H1 (cell line): ENCODE data around the gene CACNA1C. TPM values are rescaled to one million over a fixed set of nuclear protein-coding genes. Genes with fewer than 3 reads are reported as not detected.

Experiments
- CTCF ChIA-PET: fragments of 300-600 bp; sonication (Branson Sonifier 250); formaldehyde crosslinking; loops from one replicate; lab custom pipeline; 2021; ENCODE audit not compliant: partially characterized antibody; lab: Charles Lee
- POLR2A ChIA-PET: fragments of 300-600 bp; sonication (Branson Sonifier 250); formaldehyde crosslinking; loops from one replicate; lab custom pipeline; 2021; ENCODE audit warnings: inconsistent platforms; ENCODE audit not compliant: partially characterized antibody; lab: Charles Lee
- DNase-seq, 2 experiments: peaks; one replicate each; pipeline versions ENCODE4 v3.0.0 to v3.0.0-alpha.2; 2010 to 2022; ENCODE audit warnings: low spot score in 2 of 2, low read depth in 1 of 2, mixed read lengths in 1 of 2
- FAIRE-seq: peaks from 2 replicates; lab custom pipeline; 2011; peaks lifted over from hg19 to GRCh38; lab: Jason Lieb, UNC
- H2AFZ ChIP-seq: 2 replicates; pipeline ENCODE4 v1.8.1; 2012; ENCODE audit warnings: low read length, inconsistent platforms
- H2AK5ac ChIP-seq: 2 replicates; pipeline ENCODE4 v1.6.1; 2013; ENCODE audit warnings: low read depth, low read length
- H2BK120ac ChIP-seq: replicated peaks from 2 replicates; pipeline ENCODE3; 2013; ENCODE audit warnings: low read depth, low read length, inconsistent platforms
- H2BK12ac ChIP-seq: 2 replicates; pipeline ENCODE4 v1.6.1; 2013; ENCODE audit warnings: low read depth, low read length
- H2BK15ac ChIP-seq: 2 replicates; pipeline ENCODE4 v1.6.1; 2013; ENCODE audit warnings: low read length
- H2BK20ac ChIP-seq: 2 replicates; pipeline ENCODE4 v1.6.1; 2013; ENCODE audit warnings: low read length
- H2BK5ac ChIP-seq: 2 replicates; pipeline ENCODE4 v1.6.1; 2013; ENCODE audit warnings: low read depth, low read length
- H3K14ac ChIP-seq: 2 replicates; pipeline ENCODE4 v1.6.1; 2013; ENCODE audit warnings: inconsistent platforms; ENCODE audit not compliant: insufficient read length
- H3K18ac ChIP-seq: 2 replicates; pipeline ENCODE4 v1.6.1; 2013; ENCODE audit warnings: low read length; ENCODE audit errors: extremely low read depth
- H3K23ac ChIP-seq: 2 replicates; pipeline ENCODE4 v1.6.1; 2013; ENCODE audit warnings: inconsistent platforms; ENCODE audit not compliant: insufficient read length
- H3K23me2 ChIP-seq: 2 replicates; pipeline ENCODE4 v1.6.1; 2013; ENCODE audit warnings: low read depth, low read length
- H3K27ac ChIP-seq: 2 replicates; pipeline ENCODE4 v1.6.1; 2011; ENCODE audit warnings: low read depth, low read length, inconsistent platforms
- H3K27me3 ChIP-seq, 4 experiments: replicated peaks in 1 of 4; 1 replicate in 1 of 4; 2 replicates in 3 of 4; pipeline versions ENCODE4 v1.6.1 to v1.8.1; 2011 to 2013; ENCODE audit warnings: low read length in 3 of 4, mild to moderate bottlenecking in 3 of 4, inconsistent platforms in 2 of 4, mixed read lengths in 2 of 4, moderate library complexity in 1 of 4; ENCODE audit not compliant: control insufficient read depth in 3 of 4, insufficient read depth in 3 of 4; ENCODE audit errors: extremely low read depth in 1 of 4
- H3K36me3 ChIP-seq, 4 experiments: 2 replicates each; pipeline versions ENCODE4 v1.6.1 to v1.8.1; 2011 to 2013; ENCODE audit warnings: mild to moderate bottlenecking in 4 of 4, low read length in 3 of 4, moderate library complexity in 2 of 4, control low read depth in 1 of 4, inconsistent platforms in 1 of 4; ENCODE audit not compliant: insufficient read depth in 4 of 4, control insufficient read depth in 2 of 4
- H3K4ac ChIP-seq: replicated peaks from 2 replicates; pipeline ENCODE3; 2013; ENCODE audit warnings: low read length, low read depth, mixed read lengths, inconsistent platforms; ENCODE audit not compliant: insufficient read length
- H3K4me1 ChIP-seq, 4 experiments: replicated peaks in 1 of 4; 1 replicate in 1 of 4; 2 replicates in 3 of 4; pipeline versions ENCODE4 v1.6.1 to v1.8.1; 2011 to 2013; ENCODE audit warnings: low read length in 3 of 4, inconsistent platforms in 2 of 4, mixed read lengths in 1 of 4; ENCODE audit not compliant: insufficient read depth in 4 of 4, control insufficient read depth in 3 of 4
- H3K4me2 ChIP-seq, 2 experiments: 2 replicates each; pipeline versions ENCODE4 v1.6.1 to v1.8.1; 2011 to 2013; ENCODE audit warnings: low read depth in 2 of 2, low read length in 2 of 2, control low read depth in 1 of 2, inconsistent platforms in 1 of 2, mild to moderate bottlenecking in 1 of 2; ENCODE audit not compliant: insufficient read depth in 1 of 2
- H3K4me3 ChIP-seq, 4 experiments: fragments of 200-600, 300-600 bp in 1 of 4; sonication (generic), shearing (Covaris generic), sonication (Bioruptor Twin) in 1 of 4; 2 replicates each; pipeline versions ENCODE4 v1.5.1 to v1.8.1; 2011 to 2016; ENCODE audit warnings: low read length in 4 of 4, low read depth in 3 of 4, control low read depth in 2 of 4, inconsistent platforms in 2 of 4, mild to moderate bottlenecking in 2 of 4, mixed read lengths in 1 of 4, moderate library complexity in 1 of 4; ENCODE audit not compliant: insufficient read depth in 2 of 4; ENCODE audit errors: extremely low read depth in 1 of 4
- H3K56ac ChIP-seq: replicated peaks from 2 replicates; pipeline ENCODE3; 2013; ENCODE audit warnings: low read depth, mild to moderate bottlenecking, mixed read lengths, low read length, inconsistent platforms; ENCODE audit not compliant: insufficient read length
- H3K79me1 ChIP-seq: 2 replicates; pipeline ENCODE4 v1.6.1; 2013; ENCODE audit warnings: low read depth, low read length, control low read depth
- H3K79me2 ChIP-seq, 2 experiments: 2 replicates each; pipeline versions ENCODE4 v1.6.1 to v1.8.1; 2012 to 2013; ENCODE audit warnings: low read length in 2 of 2, mild to moderate bottlenecking in 2 of 2, inconsistent platforms in 1 of 2; ENCODE audit not compliant: insufficient read depth in 2 of 2, control insufficient read depth in 1 of 2
- H3K9ac ChIP-seq, 4 experiments: replicated peaks in 1 of 4; 1 replicate in 1 of 4; 2 replicates in 3 of 4; pipeline versions ENCODE4 v1.6.1 to v1.8.1; 2011 to 2013; ENCODE audit warnings: low read depth in 3 of 4, low read length in 3 of 4, control low read depth in 2 of 4, mild to moderate bottlenecking in 2 of 4, moderate library complexity in 2 of 4, inconsistent platforms in 1 of 4; ENCODE audit errors: extremely low read depth in 1 of 4
- H3K9me3 ChIP-seq, 2 experiments: 2 replicates each; pipeline versions ENCODE4 v1.6.1 to v1.8.1; 2012 to 2013; ENCODE audit warnings: mild to moderate bottlenecking in 2 of 2, moderate library complexity in 2 of 2, control low read depth in 1 of 2, inconsistent platforms in 1 of 2, low read depth in 1 of 2, low read length in 1 of 2, mixed read lengths in 1 of 2; ENCODE audit not compliant: insufficient read depth in 2 of 2
- H4K20me1 ChIP-seq, 2 experiments: replicated peaks in 1 of 2; 2 replicates each; pipeline versions ENCODE3 to v1.8.1; 2011 to 2013; ENCODE audit warnings: inconsistent platforms in 2 of 2, low read length in 2 of 2, mild to moderate bottlenecking in 1 of 2; ENCODE audit not compliant: insufficient read depth in 2 of 2, control insufficient read depth in 1 of 2
- H4K5ac ChIP-seq: 2 replicates; pipeline ENCODE4 v1.6.1; 2013; ENCODE audit warnings: low read length, low read depth, mixed read lengths, inconsistent platforms; ENCODE audit not compliant: insufficient read length
- H4K8ac ChIP-seq: 2 replicates; pipeline ENCODE4 v1.8.0; 2013; ENCODE audit warnings: mild to moderate bottlenecking, moderate library complexity, low read length, inconsistent platforms; ENCODE audit not compliant: insufficient read depth; ENCODE audit errors: extremely low read depth
- H4K91ac ChIP-seq: replicated peaks from 2 replicates; pipeline ENCODE3; 2013; ENCODE audit warnings: low read length, mixed read lengths, inconsistent platforms; ENCODE audit not compliant: insufficient read length
- CTBP2 ChIP-seq: IDR thresholded peaks from 2 replicates; pipeline ENCODE4 v1.7.0; 2011; ENCODE audit warnings: borderline replicate concordance, mild to moderate bottlenecking, moderate library complexity, mixed read lengths, low read length; ENCODE audit not compliant: insufficient read depth, insufficient read length
- KDM1A ChIP-seq: fragments of 200-600, 300-600 bp; sonication (generic); IDR thresholded peaks from 2 replicates; pipeline ENCODE4 v1.7.1; 2016; ENCODE audit warnings: mild to moderate bottlenecking, low read length, borderline replicate concordance
- KDM5A ChIP-seq: fragments of 200-600 bp; IDR thresholded peaks from 2 replicates; pipeline ENCODE4 v1.7.1; 2012; ENCODE audit warnings: mild to moderate bottlenecking, low read length, inconsistent platforms, mixed read lengths
- POLR2AphosphoS5 ChIP-seq: IDR thresholded peaks from 2 replicates; pipeline ENCODE4 v1.6.1; 2011; ENCODE audit warnings: low read depth, low read length
- SIX5 ChIP-seq: IDR thresholded peaks from 2 replicates; pipeline ENCODE4 v1.6.1; 2011; ENCODE audit warnings: mild to moderate bottlenecking, low read depth, low read length
- SP1 ChIP-seq: IDR thresholded peaks from 2 replicates; pipeline ENCODE4 v1.6.1; 2011; ENCODE audit warnings: low read depth, low read length
- TCF12 ChIP-seq: IDR thresholded peaks from 2 replicates; pipeline ENCODE4 v1.6.1; 2011; ENCODE audit warnings: low read depth, mild to moderate bottlenecking, low read length
- WGBS, 2 experiments: shearing (Covaris generic) in 1 of 2; methylation state at CpG; one replicate each; pipeline versions ENCODE4 v1.1.6 to v1.1.7; 2013 to 2015; ENCODE audit warnings: low lambda C conversion rate in 2 of 2, mixed read lengths in 2 of 2, inconsistent platforms in 1 of 2, low coverage in 1 of 2, missing lambda C conversion rate in 1 of 2; ENCODE audit not compliant: insufficient replicate concordance in 2 of 2, insufficient coverage in 1 of 2, insufficient read length in 1 of 2; ENCODE audit errors: extremely low coverage in 1 of 2, missing lambda C conversion rate in 1 of 2; 5-methylcytosine and 5-hydroxymethylcytosine counted together
- polyA plus RNA-seq, 7 experiments: library from polyadenylated mRNA; depleted of rRNA in 3 of 7; stranded (reverse) in 5 of 7; unstranded in 2 of 7; fragments of >200 nt in 5 of 7; fragments of 200-250 nt in 2 of 7; gene quantifications; 1 replicate in 5 of 7; 2 replicates in 1 of 7; 4 replicates in 1 of 7; pipeline versions ENCODE4 v1.2.1 to v1.2.3, GENCODE V29; 2011 to 2013; ENCODE audit warnings: missing spikeins in 2 of 7, mixed read lengths in 2 of 7
- total RNA-seq: library from RNA; stranded (reverse); fragmentation: NEBNext Ultra II Directional; extraction: Animal tissue kit (Norgen Biotek cat#: 25700); gene quantifications from 2 replicates; pipeline ENCODE4 v1.2.1, GENCODE V29; 2021
- TF ChIP-seq, protein P1 (sequence below): IDR thresholded peaks from 2 replicates; pipeline ENCODE4 v1.6.1; 2011; ENCODE audit warnings: low read length, improper control_type of control experiment

The CACNA1C gene
- total and polyA plus RNA-seq, 2 of the 8 experiments (the other 6 are each of a cell fraction or from before 2014, with no cell fraction given) = 1.3 TPM

GRCh38 chr12:2126676-2127406 lies 74.1 kb downstream of the CACNA1C start:
- no peak for FAIRE-seq
- no peak overlapping the region for H3K14ac ChIP-seq
- ChIA-PET POLR2A (interaction anchor here (1.2 to 1.6 kb wide), 2 partner anchors 9 kb away, joined by 3 to 6 read pairs; no protein-coding TSS in a partner anchor), CTCF (interaction anchor here (0.9 to 3.9 kb wide), 7 partner anchors 9 to 457 kb away, joined by 3 to 19 read pairs (median 3); no protein-coding TSS in a partner anchor)
- no peaks in the 10 kb centered on the region; the same call in 1 of the 2 replicates for H3K79me1 ChIP-seq
- H4K91ac ChIP-seq = no peak overlapping the region
- no peak overlapping the region for H3K18ac ChIP-seq
- DNase-seq = no peak
- H2BK15ac ChIP-seq = no peak overlapping the region
- H3K9me3 ChIP-seq = no peaks in the 10 kb centered on the region
- H2BK20ac ChIP-seq = no peak overlapping the region
- no peak overlapping the region for H3K56ac ChIP-seq
- H3K9ac ChIP-seq = no peak overlapping the region
- H2BK5ac ChIP-seq = no peak overlapping the region
- H3K4ac ChIP-seq = no peak overlapping the region
- H3K36me3 ChIP-seq = no peaks in the 10 kb centered on the region
- H2AK5ac ChIP-seq = no peak overlapping the region
- no peak overlapping the region for H2AFZ ChIP-seq
- TF ChIP-seq KDM1A (no peak), KDM5A (no peak), POLR2AphosphoS5 (no peak), CTBP2 (no peak), SP1 (no peak), TCF12 (no peak), SIX5 (no peak)
- TF ChIP-seq, protein P1, sequence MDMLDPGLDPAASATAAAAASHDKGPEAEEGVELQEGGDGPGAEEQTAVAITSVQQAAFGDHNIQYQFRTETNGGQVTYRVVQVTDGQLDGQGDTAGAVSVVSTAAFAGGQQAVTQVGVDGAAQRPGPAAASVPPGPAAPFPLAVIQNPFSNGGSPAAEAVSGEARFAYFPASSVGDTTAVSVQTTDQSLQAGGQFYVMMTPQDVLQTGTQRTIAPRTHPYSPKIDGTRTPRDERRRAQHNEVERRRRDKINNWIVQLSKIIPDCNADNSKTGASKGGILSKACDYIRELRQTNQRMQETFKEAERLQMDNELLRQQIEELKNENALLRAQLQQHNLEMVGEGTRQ = no peak
- no peak overlapping the region for H3K4me2 ChIP-seq
- no peak overlapping the region for H2BK120ac ChIP-seq
- H3K23me2 ChIP-seq = no peaks in the 10 kb centered on the region
- no peak overlapping the region for H2BK12ac ChIP-seq
- no peak overlapping the region for H3K27ac ChIP-seq
- no peak overlapping the region for H3K23ac ChIP-seq
- H3K4me1 ChIP-seq = no peaks in the 10 kb centered on the region
- no peak overlapping the region for H4K5ac ChIP-seq
- H3K4me3 ChIP-seq = no peak overlapping the region
- 85% methylated on average over 8 of the region's 8 CpGs; no CpG with 5 or more reads in 1 of the 2 experiments for WGBS, 2 experiments
- H3K79me2 ChIP-seq = no peaks in the 10 kb centered on the region
- no peak overlapping the region for H4K8ac ChIP-seq
- no peaks in the 10 kb centered on the region for H4K20me1 ChIP-seq
- peaks cover 0 to 1% (median 0%) of the 10 kb centered on the region in 4 experiments; a peak in 1 of 7 replicates for H3K27me3 ChIP-seq
